Measurements from ENCODE around the gene HIVEP3. TPM values are rescaled to one million over a fixed set of nuclear protein-coding genes. Genes with fewer than 3 reads are reported as not detected.

HIVEP3 gene
- total RNA-seq, 1 experiment from 2014 or later = 1.4 TPM

DNA sequence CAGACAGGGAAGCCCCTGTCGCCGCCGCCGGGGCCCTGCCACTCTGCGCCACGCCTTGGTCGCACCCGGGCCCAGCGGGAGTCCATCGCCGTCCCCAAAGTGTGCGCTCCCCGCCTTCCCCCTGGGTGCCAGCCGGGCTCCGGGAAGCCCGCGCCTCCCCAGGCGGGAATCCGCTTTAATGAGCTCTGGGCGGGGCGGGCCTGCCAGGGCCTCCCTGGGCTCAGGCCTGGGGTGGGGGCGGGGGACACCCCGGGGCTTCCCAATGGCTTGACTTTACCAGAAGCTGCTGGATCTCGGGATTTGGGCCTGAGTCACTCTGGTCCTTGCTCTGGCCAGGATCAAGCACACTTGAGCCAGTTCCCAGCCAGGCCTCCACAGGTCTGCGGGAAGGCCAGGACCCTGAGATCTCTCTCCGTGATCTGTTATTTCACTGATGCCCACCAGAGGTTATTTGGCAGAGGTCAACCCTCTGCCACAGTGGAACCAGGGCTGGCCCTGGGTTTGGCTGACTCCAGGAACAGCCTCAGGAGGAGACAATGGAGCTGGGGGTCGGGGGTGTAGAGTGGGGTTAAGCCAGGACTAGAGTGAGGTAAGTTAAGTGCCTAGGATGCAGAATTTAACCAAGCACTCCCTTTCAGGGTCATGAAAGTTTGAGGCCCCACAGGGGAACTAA, 255.8 kb downstream of the HIVEP3 start:
- Histone ChIP-seq H2BK12ac (ENCODE audit: insufficient read length, low read depth, low read length) (no peak overlapping the region), H2BK120ac (ENCODE audit: low read depth, low read length, poor library complexity, severe bottlenecking) (no peak overlapping the region), H3K18ac (ENCODE audit: insufficient read length, low read depth, low read length) (no peak overlapping the region), H3K9me3 (ENCODE audit: control insufficient read depth, low read depth, low read length) (no peaks in the 10 kb centered on the region), H2BK15ac (ENCODE audit: low read depth, low read length) (no peak overlapping the region), H3K4me1 (ENCODE audit: insufficient read depth, low read length) (0 out of 2 replicates have a peak, but pooled peaks cover 2% of the 10 kb centered on the region), H3K4me2 (ENCODE audit: insufficient read depth, insufficient read length, low read length) (peak overlapping the region; percentile 16), H3K56ac (ENCODE audit: insufficient read length, low read depth, low read length) (no peak overlapping the region), H3T11ph (ENCODE audit: low read length) (no peak overlapping the region), H3K79me2 (ENCODE audit: insufficient read depth, low read length) (no peaks in the 10 kb centered on the region), H3K23ac (ENCODE audit: insufficient read length, low read depth, low read length) (no peak overlapping the region), H4K5ac (ENCODE audit: insufficient read length, low read depth, low read length) (no peak overlapping the region), H3K79me1 (ENCODE audit: insufficient read depth, low read depth, low read length, poor library complexity, severe bottlenecking) (no peaks in the 10 kb centered on the region), H2AK5ac (ENCODE audit: insufficient read length, low read length) (no peak overlapping the region), H3K9ac (ENCODE audit: extremely low read depth, insufficient read length, low read length) (no peak overlapping the region), H3K27ac (ENCODE audit: insufficient read length, low read depth, low read length) (no peak overlapping the region), H3K23me2 (ENCODE audit: insufficient read length, low read depth, low read length, poor library complexity, severe bottlenecking) (no peaks in the 10 kb centered on the region), H3K27me3 (ENCODE audit: insufficient read depth, low read length) (peaks cover 18% of the 10 kb centered on the region; the same call in 1 of the 2 replicates), H3K4ac (ENCODE audit: low read depth, low read length) (no peak overlapping the region), H4K91ac (ENCODE audit: insufficient read length, low read depth, low read length) (no peak overlapping the region), H2BK5ac (ENCODE audit: insufficient read length, low read length) (no peak overlapping the region), H2BK20ac (ENCODE audit: low read depth, low read length, poor library complexity, severe bottlenecking) (no peak overlapping the region), H3K14ac (ENCODE audit: insufficient read depth, low read length) (no peak overlapping the region; the same call in 1 of the 2 replicates), H4K8ac (replicated peaks; ENCODE audit: insufficient read length, low read depth, low read length) (no peak overlapping the region), H2AFZ (ENCODE audit: low read length) (no peak overlapping the region), H4K20me1 (ENCODE audit: control insufficient read depth, insufficient read depth, insufficient read length) (no peaks in the 10 kb centered on the region)
- Mint-ChIP-seq H3K27ac (no peak overlapping the region), H3K9me3 (no peaks in the 10 kb centered on the region), H3K4me1 (peaks cover 16 to 20% of the 10 kb centered on the region in 2 experiments), H3K4me3 (peak overlapping the region; percentile 63 to 80), H3K27me3 (ENCODE audit: low read depth) (peaks cover 56% of the 10 kb centered on the region), H3K36me3 (ENCODE audit: insufficient read depth in 1 of 3, low read depth in 3 of 3) (no peaks in the 10 kb centered on the region; a peak in 1 of 7 replicates)
- peak; percentile 42 for DNase-seq
- WGBS (ENCODE audit: extremely low coverage, insufficient read length, low lambda C conversion rate) = no CpG with 5 or more reads among the region's 27 CpGs
- TF ChIP-seq, protein P1, sequence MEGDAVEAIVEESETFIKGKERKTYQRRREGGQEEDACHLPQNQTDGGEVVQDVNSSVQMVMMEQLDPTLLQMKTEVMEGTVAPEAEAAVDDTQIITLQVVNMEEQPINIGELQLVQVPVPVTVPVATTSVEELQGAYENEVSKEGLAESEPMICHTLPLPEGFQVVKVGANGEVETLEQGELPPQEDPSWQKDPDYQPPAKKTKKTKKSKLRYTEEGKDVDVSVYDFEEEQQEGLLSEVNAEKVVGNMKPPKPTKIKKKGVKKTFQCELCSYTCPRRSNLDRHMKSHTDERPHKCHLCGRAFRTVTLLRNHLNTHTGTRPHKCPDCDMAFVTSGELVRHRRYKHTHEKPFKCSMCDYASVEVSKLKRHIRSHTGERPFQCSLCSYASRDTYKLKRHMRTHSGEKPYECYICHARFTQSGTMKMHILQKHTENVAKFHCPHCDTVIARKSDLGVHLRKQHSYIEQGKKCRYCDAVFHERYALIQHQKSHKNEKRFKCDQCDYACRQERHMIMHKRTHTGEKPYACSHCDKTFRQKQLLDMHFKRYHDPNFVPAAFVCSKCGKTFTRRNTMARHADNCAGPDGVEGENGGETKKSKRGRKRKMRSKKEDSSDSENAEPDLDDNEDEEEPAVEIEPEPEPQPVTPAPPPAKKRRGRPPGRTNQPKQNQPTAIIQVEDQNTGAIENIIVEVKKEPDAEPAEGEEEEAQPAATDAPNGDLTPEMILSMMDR (conservative IDR thresholded peaks at IDR 0.05) = no peak

Data from H9 (cell line).